Measurements from ENCODE around the gene RAD9A. TPM values are rescaled to one million over a fixed set of nuclear protein-coding genes. Genes with fewer than 3 reads are reported as not detected.

Gene RAD9A
- total RNA-seq, 1 experiment from 2014 or later = 43.0 TPM

DNA sequence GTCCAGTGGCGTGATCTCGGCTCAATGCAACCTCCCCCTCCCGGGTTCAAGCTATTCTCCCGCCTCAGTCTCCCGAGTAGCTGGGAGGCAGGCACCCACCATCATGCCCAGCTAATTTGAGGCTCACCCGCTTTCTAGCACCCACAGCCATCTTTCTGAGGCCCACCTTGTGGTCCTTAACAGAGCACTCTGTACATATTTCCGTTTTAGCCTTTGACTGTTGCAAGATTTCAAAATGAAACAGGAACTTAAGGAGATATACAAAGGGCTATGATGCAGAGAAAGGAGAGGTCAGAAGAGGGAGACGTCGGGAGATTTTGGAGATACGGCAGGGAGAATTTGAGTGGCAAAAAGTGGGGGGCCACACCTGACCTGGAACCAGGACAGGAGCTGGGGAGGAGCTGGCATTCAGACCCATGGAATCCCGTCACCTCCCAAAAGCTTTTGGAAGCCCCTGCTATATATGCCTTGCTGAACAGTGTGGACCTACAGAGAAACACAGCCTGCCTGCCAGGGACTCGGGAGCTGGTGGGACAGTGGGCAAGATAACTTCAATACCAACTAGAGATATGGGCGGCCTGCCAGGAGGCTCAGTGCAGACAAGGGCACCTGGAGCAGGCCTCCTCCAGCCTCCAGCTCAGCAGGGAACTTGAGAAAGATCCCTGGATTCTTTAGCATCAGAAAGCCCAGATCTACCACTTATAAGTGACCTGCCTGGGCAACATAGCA is 10.4 kb upstream of the RAD9A start:
- BruUV-seq (replicated peaks) = no TSS peak
- Histone ChIP-seq H3K4me1 (ENCODE audit: insufficient read depth, low read length, poor library complexity, severe bottlenecking) (peaks cover 9% of the 10 kb centered on the region), H3K27me3 (replicated peaks; ENCODE audit: insufficient read depth, low read depth, low read length, poor library complexity) (no peaks in the 10 kb centered on the region), H3K9me3 (ENCODE audit: low read depth, low read length, poor library complexity, severe bottlenecking) (no peaks in the 10 kb centered on the region), H3K4me3 (ENCODE audit: low read depth, low read length, poor library complexity, severe bottlenecking) (no peak overlapping the region), H3K27ac (ENCODE audit: low read depth, low read length, poor library complexity, severe bottlenecking) (no peak overlapping the region), H3K36me3 (ENCODE audit: insufficient read depth, low read length, poor library complexity, severe bottlenecking) (no peaks in the 10 kb centered on the region)
- CTCF ChIA-PET = interaction anchor here (0.6 to 5.9 kb wide), 13 partner anchors 10 to 583 kb away, joined by 3 to 78 read pairs (median 6); partner anchors contain the start of genes POLD4, PPP1CA and RAD9A
- POLR2A ChIA-PET (ENCODE audit: low non-redundant PET) = interaction anchor here (0.5 to 0.7 kb wide), 2 partner anchors 12 to 64 kb away, joined by 6 to 8 read pairs; no protein-coding TSS in a partner anchor
- DNase-seq (ENCODE audit: low spot score) = no peak
- TF ChIP-seq CTCF (conservative IDR thresholded peaks at IDR 0.05; ENCODE audit: low read depth, low read length) (no peak), EZH2 (IDR thresholded peaks at IDR 0.05; ENCODE audit: borderline replicate concordance, low read depth, low read length, poor library complexity, severe bottlenecking) (no peak)
- intact Hi-C loops (cut with micrococcal nuclease; ENCODE audit: unreplicated experiment) = loop anchor here (10.0 kb wide), 2 partner anchors 297 to 327 kb away; partner anchors contain the start of gene RHOD

DNA sequence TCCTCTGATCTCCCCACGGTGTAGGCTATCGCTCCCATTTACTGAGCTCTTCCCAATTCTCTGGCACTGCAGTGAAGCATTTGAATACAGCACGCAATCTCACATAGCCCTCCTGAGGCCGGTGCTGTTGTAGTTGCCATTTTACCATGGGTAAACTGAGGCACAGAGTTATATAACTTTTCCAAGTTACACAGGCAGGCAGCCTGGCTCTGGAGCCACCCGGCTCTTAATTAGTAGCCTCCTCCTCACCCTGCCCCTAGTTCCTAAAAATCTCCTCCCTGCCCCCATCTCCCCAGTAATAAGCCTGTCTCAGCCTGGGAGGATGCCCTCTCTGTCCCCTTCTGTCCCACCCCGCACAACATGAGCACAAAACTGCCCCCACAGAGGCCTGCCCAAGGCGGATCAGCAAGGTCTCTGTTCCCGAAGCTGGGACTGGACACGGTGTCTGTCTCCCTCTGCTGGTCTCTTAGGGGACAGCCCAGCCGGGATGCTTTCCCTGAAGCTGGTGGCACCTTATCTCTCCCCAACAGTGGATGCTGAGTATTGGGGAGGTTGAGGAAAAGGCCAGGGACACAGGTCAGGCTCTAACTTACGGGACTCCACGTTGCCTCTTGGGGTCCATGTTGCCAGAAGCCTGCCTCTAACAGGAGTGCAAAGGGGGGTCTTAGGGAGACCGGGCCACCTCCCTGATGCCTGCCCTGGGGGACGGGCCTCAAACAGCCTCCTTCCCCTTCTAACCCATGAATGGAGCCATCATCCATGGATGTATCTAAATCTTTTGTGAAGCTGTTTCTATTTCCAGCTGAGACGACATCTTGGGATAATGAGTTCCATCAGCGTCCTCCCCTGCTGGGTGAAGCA is 9.3 kb upstream of the RAD9A start:
- CTCF ChIA-PET = interaction anchor here (0.5 to 5.9 kb wide), 16 partner anchors 9 to 916 kb away, joined by 3 to 78 read pairs (median 4); partner anchors contain the start of genes POLD4, PPP1CA and RAD9A
- TF ChIP-seq CTCF (conservative IDR thresholded peaks at IDR 0.05; ENCODE audit: low read depth, low read length) (peak; percentile 99), EZH2 (IDR thresholded peaks at IDR 0.05; ENCODE audit: borderline replicate concordance, low read depth, low read length, poor library complexity, severe bottlenecking) (no peak)
- DNase-seq (ENCODE audit: low spot score) = peak; percentile 88
- Histone ChIP-seq H3K9me3 (ENCODE audit: low read depth, low read length, poor library complexity, severe bottlenecking) (no peaks in the 10 kb centered on the region), H3K4me1 (ENCODE audit: insufficient read depth, low read length, poor library complexity, severe bottlenecking) (peaks cover 9% of the 10 kb centered on the region), H3K27me3 (replicated peaks; ENCODE audit: insufficient read depth, low read depth, low read length, poor library complexity) (no peaks in the 10 kb centered on the region), H3K36me3 (ENCODE audit: insufficient read depth, low read length, poor library complexity, severe bottlenecking) (no peaks in the 10 kb centered on the region), H3K27ac (ENCODE audit: low read depth, low read length, poor library complexity, severe bottlenecking) (no peak overlapping the region), H3K4me3 (ENCODE audit: low read depth, low read length, poor library complexity, severe bottlenecking) (no peak overlapping the region)
- intact Hi-C loops (cut with micrococcal nuclease; ENCODE audit: unreplicated experiment) = loop anchor here (1.0 to 10.0 kb wide), 4 partner anchors 25 to 328 kb away; partner anchors contain the start of gene RHOD
- BruUV-seq (replicated peaks) = no TSS peak
- POLR2A ChIA-PET (ENCODE audit: low non-redundant PET) = interaction anchor here (0.5 kb wide), 1 partner anchor 13 kb away, joined by 8 read pairs; no protein-coding TSS in a partner anchor

- POLR2A ChIA-PET (ENCODE audit: low non-redundant PET) = interaction anchor here (0.6 kb wide), 1 partner anchor 12 kb away, joined by 3 read pairs; no protein-coding TSS in a partner anchor
- TF ChIP-seq EZH2 (IDR thresholded peaks at IDR 0.05; ENCODE audit: borderline replicate concordance, low read depth, low read length, poor library complexity, severe bottlenecking) (no peak), CTCF (conservative IDR thresholded peaks at IDR 0.05; ENCODE audit: low read depth, low read length) (no peak)
- no TSS peak for BruUV-seq (replicated peaks)
- intact Hi-C loops (cut with micrococcal nuclease; ENCODE audit: unreplicated experiment) = loop anchor here (10.0 kb wide), 2 partner anchors 300 to 330 kb away; partner anchors contain the start of gene RHOD
- H3K9me3 ChIP-seq (ENCODE audit: low read depth, low read length, poor library complexity, severe bottlenecking) = no peaks in the 10 kb centered on the region
- no peak overlapping the region for H3K27ac ChIP-seq (ENCODE audit: low read depth, low read length, poor library complexity, severe bottlenecking)
- CTCF ChIA-PET = interaction anchor here (1.0 to 5.9 kb wide), 2 partner anchors 32 to 124 kb away, joined by 5 to 78 read pairs; partner anchors contain the start of gene POLD4
- no peaks in the 10 kb centered on the region for H3K36me3 ChIP-seq (ENCODE audit: insufficient read depth, low read length, poor library complexity, severe bottlenecking)
- H3K27me3 ChIP-seq (replicated peaks; ENCODE audit: insufficient read depth, low read depth, low read length, poor library complexity) = no peaks in the 10 kb centered on the region
- peak; percentile 74 for DNase-seq (ENCODE audit: low spot score)
- no peak overlapping the region for H3K4me3 ChIP-seq (ENCODE audit: low read depth, low read length, poor library complexity, severe bottlenecking)
- H3K4me1 ChIP-seq (ENCODE audit: insufficient read depth, low read length, poor library complexity, severe bottlenecking) = peaks cover 9% of the 10 kb centered on the region
Observed at GRCh38 chr11:67384851-67385366, 6.9 kb upstream of the RAD9A start.
